ENCODE results near the gene BANF1. TPM values are rescaled to one million over a fixed set of nuclear protein-coding genes. Genes with fewer than 3 reads are reported as not detected.

The BANF1 gene
- total RNA-seq, 1 experiment from 2014 or later = 300 TPM

GRCh38 chr11:66032957-66033735 lies 30.8 kb downstream of the BANF1 start:
- H3K27ac Mint-ChIP-seq (ENCODE audit: unreplicated experiment) = no peak overlapping the region
- no peaks in the 10 kb centered on the region for H3K36me3 ChIP-seq (ENCODE audit: control insufficient read depth, insufficient read depth, low read length)
- DNase-seq = no peak
- H3K9me3 Mint-ChIP-seq (ENCODE audit: unreplicated experiment) = no peaks in the 10 kb centered on the region
- POLR2A ChIA-PET = no interaction called here
- no peaks in the 10 kb centered on the region for H3K27me3 ChIP-seq (replicated peaks; ENCODE audit: control insufficient read depth, insufficient read depth, low read length)
- H3K4me3 Mint-ChIP-seq (ENCODE audit: unreplicated experiment) = no peak overlapping the region
- CTCF ChIA-PET = no interaction called here
- H3K9me3 ChIP-seq = peaks cover 3% of the 10 kb centered on the region
- H3K4me1 ChIP-seq = no peaks in the 10 kb centered on the region
- H3K4me1 Mint-ChIP-seq (ENCODE audit: low read depth, unreplicated experiment) = no peaks in the 10 kb centered on the region
- no peaks in the 10 kb centered on the region for H3K27me3 Mint-ChIP-seq (ENCODE audit: insufficient read depth, unreplicated experiment)
- no peak overlapping the region for H3K4me3 ChIP-seq (ENCODE audit: low read depth, low read length)
- intact Hi-C loops (cut with micrococcal nuclease; ENCODE audit: unreplicated experiment) = no loop called here
- no TSS peak for BruUV-seq (replicated peaks)
- H3K36me3 Mint-ChIP-seq (ENCODE audit: insufficient read depth, unreplicated experiment) = no peaks in the 10 kb centered on the region
- no peak for TF ChIP-seq CTCF (IDR thresholded peaks at IDR 0.05; ENCODE audit: insufficient read depth in 1 of 2, low read depth in 1 of 2, low read length in 1 of 2, severe bottlenecking in 1 of 2, unreplicated experiment in 1 of 2)

DNA sequence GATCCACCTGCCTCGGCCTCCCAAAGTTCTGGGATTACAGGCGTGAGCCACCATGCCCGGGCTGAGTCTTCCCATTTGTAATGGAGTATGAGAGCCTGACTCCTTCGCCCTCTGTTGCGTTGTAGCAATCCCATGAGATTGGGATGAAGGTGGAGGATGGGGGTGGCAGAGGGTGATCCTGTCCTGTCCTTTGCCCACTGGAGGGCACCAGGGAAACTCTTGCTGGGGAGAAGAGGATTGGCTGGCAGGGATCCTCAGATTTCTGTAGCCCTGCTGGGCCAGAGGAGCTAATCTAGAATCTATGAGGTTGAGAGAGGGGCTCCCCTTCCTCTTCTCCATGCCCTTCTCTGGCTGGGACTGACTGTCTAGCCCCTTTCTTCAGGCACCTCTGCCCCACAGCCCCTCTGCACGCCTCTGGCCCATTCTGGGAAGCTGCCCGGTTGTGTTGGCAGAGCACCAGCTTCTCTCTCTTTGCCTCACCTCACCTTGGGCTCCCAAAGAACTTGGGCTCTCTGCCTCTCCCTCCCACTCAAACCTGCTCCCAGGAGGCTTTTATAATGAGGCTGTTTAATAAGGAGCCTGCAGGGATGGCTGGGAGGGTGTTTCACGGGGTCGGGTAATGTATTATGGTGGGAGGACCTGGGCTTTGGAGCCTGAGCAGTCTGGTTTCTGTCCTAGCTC lies 33.5 kb downstream of the BANF1 start:
- H3K4me1 Mint-ChIP-seq (ENCODE audit: low read depth, unreplicated experiment) = no peaks in the 10 kb centered on the region
- no peak for DNase-seq
- H3K27ac Mint-ChIP-seq (ENCODE audit: unreplicated experiment) = no peak overlapping the region
- Histone ChIP-seq H3K9me3 (peaks cover 3% of the 10 kb centered on the region), H3K27me3 (replicated peaks; ENCODE audit: control insufficient read depth, insufficient read depth, low read length) (no peaks in the 10 kb centered on the region), H3K36me3 (ENCODE audit: control insufficient read depth, insufficient read depth, low read length) (no peaks in the 10 kb centered on the region), H3K4me1 (no peaks in the 10 kb centered on the region), H3K4me3 (ENCODE audit: low read depth, low read length) (no peak overlapping the region)
- no peak for TF ChIP-seq CTCF (IDR thresholded peaks at IDR 0.05; ENCODE audit: insufficient read depth in 1 of 2, low read depth in 1 of 2, low read length in 1 of 2, severe bottlenecking in 1 of 2, unreplicated experiment in 1 of 2)
- H3K9me3 Mint-ChIP-seq (ENCODE audit: unreplicated experiment) = no peaks in the 10 kb centered on the region
- no peaks in the 10 kb centered on the region for H3K27me3 Mint-ChIP-seq (ENCODE audit: insufficient read depth, unreplicated experiment)
- no peaks in the 10 kb centered on the region for H3K36me3 Mint-ChIP-seq (ENCODE audit: insufficient read depth, unreplicated experiment)
- no TSS peak for BruUV-seq (replicated peaks)
- ChIA-PET POLR2A (no interaction called here), CTCF (interaction anchor here (0.6 to 1.3 kb wide), 2 partner anchors 35 to 147 kb away, joined by 3 to 5 read pairs; partner anchors contain the start of gene FIBP)
- intact Hi-C loops (cut with micrococcal nuclease; ENCODE audit: unreplicated experiment) = no loop called here
- no peak overlapping the region for H3K4me3 Mint-ChIP-seq (ENCODE audit: unreplicated experiment)

- BruUV-seq (replicated peaks) = no TSS peak
- intact Hi-C loops (cut with micrococcal nuclease; ENCODE audit: unreplicated experiment) = no loop called here
- ChIA-PET POLR2A (no interaction called here), CTCF (interaction anchor here (1.3 kb wide), 1 partner anchor 148 kb away, joined by 3 read pairs; the partner anchor contains the start of gene FIBP)
- peaks cover 3% of the 10 kb centered on the region for H3K9me3 ChIP-seq
- no peak overlapping the region for H3K4me3 Mint-ChIP-seq (ENCODE audit: unreplicated experiment)
- no peaks in the 10 kb centered on the region for H3K4me1 ChIP-seq
- DNase-seq = no peak
- no peak overlapping the region for H3K4me3 ChIP-seq (ENCODE audit: low read depth, low read length)
- no peaks in the 10 kb centered on the region for H3K27me3 ChIP-seq (replicated peaks; ENCODE audit: control insufficient read depth, insufficient read depth, low read length)
- H3K27ac Mint-ChIP-seq (ENCODE audit: unreplicated experiment) = no peak overlapping the region
- H3K27me3 Mint-ChIP-seq (ENCODE audit: insufficient read depth, unreplicated experiment) = no peaks in the 10 kb centered on the region
- H3K4me1 Mint-ChIP-seq (ENCODE audit: low read depth, unreplicated experiment) = no peaks in the 10 kb centered on the region
- no peaks in the 10 kb centered on the region for H3K36me3 Mint-ChIP-seq (ENCODE audit: insufficient read depth, unreplicated experiment)
- no peaks in the 10 kb centered on the region for H3K36me3 ChIP-seq (ENCODE audit: control insufficient read depth, insufficient read depth, low read length)
- TF ChIP-seq CTCF (IDR thresholded peaks at IDR 0.05; ENCODE audit: insufficient read depth in 1 of 2, low read depth in 1 of 2, low read length in 1 of 2, severe bottlenecking in 1 of 2, unreplicated experiment in 1 of 2) = no peak
- no peaks in the 10 kb centered on the region for H3K9me3 Mint-ChIP-seq (ENCODE audit: unreplicated experiment)
Observed at GRCh38 chr11:66036334-66036710, 34.0 kb downstream of the BANF1 start.
